ENCODE results near the gene KLHL35.

KLHL35 gene

GRCh38 chr11:75431533-75432525 is 1.2 kb downstream of the KLHL35 start:
- Histone ChIP-seq H3K4me1 (ENCODE audit: control insufficient read depth, insufficient read depth, low read length, poor library complexity, severe bottlenecking) (peaks cover 11% of the 10 kb centered on the region), H3K4me3 (ENCODE audit: insufficient read depth, low read depth, low read length, poor library complexity, severe bottlenecking) (no peak overlapping the region), H3K9me3 (ENCODE audit: control insufficient read depth, low read length) (no peaks in the 10 kb centered on the region), H3K36me3 (ENCODE audit: control insufficient read depth, insufficient read depth, low read length) (peaks cover 16% of the 10 kb centered on the region), H3K27me3 (replicated peaks; ENCODE audit: control insufficient read depth, insufficient read depth, low read length, poor library complexity, severe bottlenecking) (peaks cover 5% of the 10 kb centered on the region), H3K27ac (ENCODE audit: insufficient read depth, low read length, poor library complexity, severe bottlenecking) (no peak overlapping the region)
- no peak for DNase-seq

GRCh38 chr11:75430714-75431532 is 2.1 kb downstream of the KLHL35 start:
- peaks cover 11% of the 10 kb centered on the region for H3K4me1 ChIP-seq (ENCODE audit: control insufficient read depth, insufficient read depth, low read length, poor library complexity, severe bottlenecking)
- H3K27ac ChIP-seq (ENCODE audit: insufficient read depth, low read length, poor library complexity, severe bottlenecking): no peak overlapping the region
- peaks cover 5% of the 10 kb centered on the region for H3K27me3 ChIP-seq (replicated peaks; ENCODE audit: control insufficient read depth, insufficient read depth, low read length, poor library complexity, severe bottlenecking)
- H3K9me3 ChIP-seq (ENCODE audit: control insufficient read depth, low read length): no peaks in the 10 kb centered on the region
- peak overlapping the region; percentile 40 for H3K4me3 ChIP-seq (ENCODE audit: insufficient read depth, low read depth, low read length, poor library complexity, severe bottlenecking)
- DNase-seq: no peak
- peaks cover 12% of the 10 kb centered on the region for H3K36me3 ChIP-seq (ENCODE audit: control insufficient read depth, insufficient read depth, low read length)

GRCh38 chr11:75429902-75430713 is 2.9 kb downstream of the KLHL35 start:
- Histone ChIP-seq H3K9me3 (ENCODE audit: control insufficient read depth, low read length) (no peaks in the 10 kb centered on the region), H3K27me3 (replicated peaks; ENCODE audit: control insufficient read depth, insufficient read depth, low read length, poor library complexity, severe bottlenecking) (peaks cover 5% of the 10 kb centered on the region), H3K4me3 (ENCODE audit: insufficient read depth, low read depth, low read length, poor library complexity, severe bottlenecking) (peak overlapping the region; percentile 40), H3K36me3 (ENCODE audit: control insufficient read depth, insufficient read depth, low read length) (peaks cover 7% of the 10 kb centered on the region), H3K4me1 (ENCODE audit: control insufficient read depth, insufficient read depth, low read length, poor library complexity, severe bottlenecking) (peaks cover 11% of the 10 kb centered on the region), H3K27ac (ENCODE audit: insufficient read depth, low read length, poor library complexity, severe bottlenecking) (no peak overlapping the region)
- peak; percentile 30 to 47 (median 44) for DNase-seq

DNA sequence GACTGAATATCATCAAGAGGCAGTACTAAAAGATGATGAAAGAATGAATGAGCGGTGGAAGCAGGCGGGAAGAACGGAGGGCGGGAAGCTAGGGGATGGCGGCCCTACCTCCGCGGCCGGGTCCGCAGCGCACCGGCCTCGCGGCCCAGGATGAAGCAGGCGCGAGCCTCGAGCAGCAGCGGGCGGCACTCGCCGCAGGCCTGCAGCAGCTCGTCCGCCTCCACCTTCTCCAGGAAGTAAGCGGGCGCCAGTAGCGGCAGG is 3.4 kb downstream of the KLHL35 start:
- Histone ChIP-seq H3K4me3 (ENCODE audit: insufficient read depth, low read depth, low read length, poor library complexity, severe bottlenecking) (no peak overlapping the region), H3K27me3 (replicated peaks; ENCODE audit: control insufficient read depth, insufficient read depth, low read length, poor library complexity, severe bottlenecking) (peaks cover 5% of the 10 kb centered on the region), H3K4me1 (ENCODE audit: control insufficient read depth, insufficient read depth, low read length, poor library complexity, severe bottlenecking) (peaks cover 11% of the 10 kb centered on the region), H3K9me3 (ENCODE audit: control insufficient read depth, low read length) (no peaks in the 10 kb centered on the region), H3K36me3 (ENCODE audit: control insufficient read depth, insufficient read depth, low read length) (peaks cover 1% of the 10 kb centered on the region), H3K27ac (ENCODE audit: insufficient read depth, low read length, poor library complexity, severe bottlenecking) (no peak overlapping the region)
- DNase-seq: no peak

GRCh38 chr11:75428989-75429640 is 3.9 kb downstream of the KLHL35 start:
- H3K36me3 ChIP-seq (ENCODE audit: control insufficient read depth, insufficient read depth, low read length): no peaks in the 10 kb centered on the region
- H3K27me3 ChIP-seq (replicated peaks; ENCODE audit: control insufficient read depth, insufficient read depth, low read length, poor library complexity, severe bottlenecking): peaks cover 5% of the 10 kb centered on the region
- peaks cover 11% of the 10 kb centered on the region for H3K4me1 ChIP-seq (ENCODE audit: control insufficient read depth, insufficient read depth, low read length, poor library complexity, severe bottlenecking)
- no peak for DNase-seq
- H3K4me3 ChIP-seq (ENCODE audit: insufficient read depth, low read depth, low read length, poor library complexity, severe bottlenecking): no peak overlapping the region
- H3K27ac ChIP-seq (ENCODE audit: insufficient read depth, low read length, poor library complexity, severe bottlenecking): no peak overlapping the region
- H3K9me3 ChIP-seq (ENCODE audit: control insufficient read depth, low read length): no peaks in the 10 kb centered on the region

DNA sequence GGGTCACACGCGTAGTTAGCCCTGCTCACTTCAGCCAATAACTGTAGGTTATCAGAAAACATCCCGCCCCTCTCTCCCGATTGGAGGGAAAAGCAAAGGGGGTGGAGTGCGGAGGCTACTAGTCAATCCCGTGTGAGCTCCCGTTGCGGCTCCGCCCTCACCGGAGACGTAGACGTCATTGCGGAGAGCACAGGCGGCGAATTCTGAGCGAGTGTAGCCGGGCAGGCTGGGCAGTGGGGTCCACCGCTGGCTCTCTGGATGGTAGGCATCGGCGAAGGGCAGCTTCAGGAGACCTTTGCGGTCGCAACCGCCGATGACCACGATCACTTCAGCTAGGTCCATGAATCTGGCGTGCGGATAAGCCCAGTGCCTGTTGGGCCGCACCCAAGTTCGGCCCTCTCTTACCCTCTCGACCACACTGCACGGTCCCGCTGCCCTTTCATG is 4.7 kb downstream of the KLHL35 start:
- H3K27me3 ChIP-seq (replicated peaks; ENCODE audit: control insufficient read depth, insufficient read depth, low read length, poor library complexity, severe bottlenecking): peaks cover 5% of the 10 kb centered on the region
- H3K4me3 ChIP-seq (ENCODE audit: insufficient read depth, low read depth, low read length, poor library complexity, severe bottlenecking): no peak overlapping the region
- no peaks in the 10 kb centered on the region for H3K36me3 ChIP-seq (ENCODE audit: control insufficient read depth, insufficient read depth, low read length)
- DNase-seq: peak; percentile 21 to 63 (median 36)
- H3K4me1 ChIP-seq (ENCODE audit: control insufficient read depth, insufficient read depth, low read length, poor library complexity, severe bottlenecking): peaks cover 11% of the 10 kb centered on the region
- no peaks in the 10 kb centered on the region for H3K9me3 ChIP-seq (ENCODE audit: control insufficient read depth, low read length)
- H3K27ac ChIP-seq (ENCODE audit: insufficient read depth, low read length, poor library complexity, severe bottlenecking): no peak overlapping the region

DNA sequence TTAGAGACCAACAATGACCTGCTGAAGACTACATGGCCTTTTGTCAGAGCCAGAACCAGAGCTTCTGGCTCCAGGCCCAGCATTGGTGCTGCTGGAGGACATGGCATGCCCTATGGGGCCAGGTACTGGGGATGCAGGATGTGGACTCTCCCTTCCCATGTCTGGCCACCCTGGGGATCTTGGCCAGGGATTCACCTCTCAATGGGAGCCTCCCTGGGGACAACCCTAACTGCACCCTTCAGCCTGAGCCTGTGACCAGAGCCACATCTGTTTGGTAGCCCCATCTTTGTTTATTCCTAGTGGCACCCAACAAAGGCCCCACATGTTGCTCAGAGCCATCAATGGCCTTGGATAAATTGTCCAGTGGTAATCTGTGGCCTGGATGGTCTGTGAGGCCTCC is 5.8 kb downstream of the KLHL35 start:
- DNase-seq: no peak
- H3K9me3 ChIP-seq (ENCODE audit: control insufficient read depth, low read length): no peaks in the 10 kb centered on the region
- peaks cover 11% of the 10 kb centered on the region for H3K4me1 ChIP-seq (ENCODE audit: control insufficient read depth, insufficient read depth, low read length, poor library complexity, severe bottlenecking)
- no peak overlapping the region for H3K4me3 ChIP-seq (ENCODE audit: insufficient read depth, low read depth, low read length, poor library complexity, severe bottlenecking)
- peaks cover 5% of the 10 kb centered on the region for H3K27me3 ChIP-seq (replicated peaks; ENCODE audit: control insufficient read depth, insufficient read depth, low read length, poor library complexity, severe bottlenecking)
- H3K36me3 ChIP-seq (ENCODE audit: control insufficient read depth, insufficient read depth, low read length): no peaks in the 10 kb centered on the region
- no peak overlapping the region for H3K27ac ChIP-seq (ENCODE audit: insufficient read depth, low read length, poor library complexity, severe bottlenecking)

GRCh38 chr11:75426720-75427086 is 6.3 kb downstream of the KLHL35 start:
- Histone ChIP-seq H3K4me3 (ENCODE audit: insufficient read depth, low read depth, low read length, poor library complexity, severe bottlenecking) (no peak overlapping the region), H3K36me3 (ENCODE audit: control insufficient read depth, insufficient read depth, low read length) (no peaks in the 10 kb centered on the region), H3K4me1 (ENCODE audit: control insufficient read depth, insufficient read depth, low read length, poor library complexity, severe bottlenecking) (peaks cover 11% of the 10 kb centered on the region), H3K27me3 (replicated peaks; ENCODE audit: control insufficient read depth, insufficient read depth, low read length, poor library complexity, severe bottlenecking) (peaks cover 5% of the 10 kb centered on the region), H3K9me3 (ENCODE audit: control insufficient read depth, low read length) (no peaks in the 10 kb centered on the region), H3K27ac (ENCODE audit: insufficient read depth, low read length, poor library complexity, severe bottlenecking) (no peak overlapping the region)
- DNase-seq: no peak

DNA sequence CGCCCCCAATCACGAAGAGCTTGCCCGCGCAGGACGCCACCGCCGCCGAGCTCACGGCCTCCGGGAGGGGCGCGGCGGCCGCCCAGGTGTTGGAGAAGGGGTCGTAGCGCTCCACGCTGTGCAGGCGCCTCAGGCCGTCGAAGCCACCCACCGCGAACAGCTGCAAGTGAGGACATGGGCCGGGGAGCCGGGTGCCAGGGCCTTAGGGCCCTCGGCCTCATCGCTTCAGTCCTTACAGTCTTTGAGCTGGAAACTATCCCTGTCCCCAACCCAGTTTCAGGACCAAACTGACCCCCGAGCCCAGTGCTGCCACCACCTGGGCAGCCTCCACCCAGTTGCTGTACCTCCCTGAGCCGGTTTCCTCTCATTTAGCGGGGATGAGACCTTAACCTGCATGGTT is 7.6 kb downstream of the KLHL35 start:
- Histone ChIP-seq H3K4me3 (ENCODE audit: insufficient read depth, low read depth, low read length, poor library complexity, severe bottlenecking) (no peak overlapping the region), H3K27ac (ENCODE audit: insufficient read depth, low read length, poor library complexity, severe bottlenecking) (no peak overlapping the region), H3K9me3 (ENCODE audit: control insufficient read depth, low read length) (no peaks in the 10 kb centered on the region), H3K4me1 (ENCODE audit: control insufficient read depth, insufficient read depth, low read length, poor library complexity, severe bottlenecking) (peaks cover 2% of the 10 kb centered on the region), H3K27me3 (replicated peaks; ENCODE audit: control insufficient read depth, insufficient read depth, low read length, poor library complexity, severe bottlenecking) (no peaks in the 10 kb centered on the region), H3K36me3 (ENCODE audit: control insufficient read depth, insufficient read depth, low read length) (no peaks in the 10 kb centered on the region)
- DNase-seq: no peak
